Adrenal gland (tissue), 12 donors: ENCODE results near the gene LNPEP. TPM values are rescaled to one million over a fixed set of nuclear protein-coding genes. Genes with fewer than 3 reads are reported as not detected.
A peak's percentile ranks its signal among the peaks of the same experiment; 100 is the strongest.

ENCODE experiments used
- DNase-seq, 7 donors: peaks; one replicate each; pipeline ENCODE4 v3.0.0-alpha.2; 2019 to 2020
- H3K27ac ChIP-seq, 5 donors: fragments of 200-600 bp; sonication (generic) in 4 of 5; 1 replicate in 3 of 5; 2 replicates in 2 of 5; pipeline versions ENCODE4 v1.5.1 to v1.8.0; 2016 to 2020; ENCODE audit warnings: mild to moderate bottlenecking in 1 of 5
- H3K27me3 ChIP-seq: fragments of 200-600 bp; 2 replicates; pipeline ENCODE4 v1.8.0; 2021
- H3K36me3 ChIP-seq, 2 donors: fragments of 200-600 bp; replicated peaks in 1 of 2; 1 replicate in 1 of 2; 2 replicates in 1 of 2; pipeline versions ENCODE4 v1.5.1 to v1.8.0; 2018 to 2022
- H3K4me1 ChIP-seq, 2 donors: fragments of 200-600 bp; replicated peaks in 1 of 2; 1 replicate in 1 of 2; 2 replicates in 1 of 2; pipeline versions ENCODE4 v1.5.1 to v1.8.0; 2018 to 2021
- H3K4me3 ChIP-seq, 4 donors: fragments of 200-600 bp; sonication (generic) in 3 of 4; one replicate each; pipeline ENCODE4 v1.5.1; 2016 to 2018
- H3K9me3 ChIP-seq, 3 donors: fragments of 200-600 bp; sonication (generic) in 1 of 3; replicated peaks in 1 of 3; 1 replicate in 2 of 3; 2 replicates in 1 of 3; pipeline versions ENCODE4 v1.5.1 to v1.8.0; 2016 to 2021
- POLR2A ChIP-seq, 2 donors: fragments of 450-650 bp; IDR thresholded peaks; one replicate each; pipeline ENCODE4 v1.6.1; 2017; ENCODE audit warnings: antibody characterized with exemption in 2 of 2, mild to moderate bottlenecking in 2 of 2, moderate library complexity in 1 of 2
- WGBS, 4 donors: extraction: QIAGEN DNeasy Blood & Tissue Kit in 2 of 4; methylation state at CpG; one replicate each; pipeline versions ENCODE4 v1.1.5 to v1.1.7; 2013 to 2017; 5-methylcytosine and 5-hydroxymethylcytosine counted together
- intact Hi-C, 2 donors: fragments of 100-400 bp; cut with DNase I; formaldehyde crosslinking; loops; one replicate each; pipeline versions ENCODE4 v1.14.1 to v1.15.0; 2022 to 2023
- polyA plus RNA-seq, 3 donors: library from polyadenylated mRNA; stranded (reverse); fragments of 200-250 nt in 2 of 3; fragments of 350-450 nt in 1 of 3; fragmentation: Illumina TruSeq in 1 of 3; extraction: RNeasy Lipid Tissue Mini Kit (QIAGEN cat#74804) in 1 of 3; gene quantifications; one replicate each; pipeline ENCODE4 v1.2.3, GENCODE V29; 2013 to 2014
- total RNA-seq, 9 donors: library from RNA; depleted of rRNA in 4 of 9; stranded (reverse); fragments of >200 nt in 4 of 9; fragments of 120-200 nt in 1 of 9; fragmentation: NEBNext Ultra II Directional in 1 of 9; extraction: Animal tissue kit (Norgen Biotek cat#: 25700) in 1 of 9; gene quantifications; one replicate each; pipeline versions ENCODE4 v1.1.0 to v1.2.4, GENCODE V29; 2013 to 2023
- TF ChIP-seq, protein P1 (sequence below), 6 experiments: fragments of 450-650 bp in 4 of 6; fragments of 200-600 bp in 2 of 6; sonication (generic) in 1 of 6; IDR thresholded peaks; 1 replicate in 5 of 6; 2 replicates in 1 of 6; pipeline versions ENCODE4 v1.5.1 to v1.8.0; 2016 to 2021; ENCODE audit warnings: antibody characterized with exemption in 6 of 6, mild to moderate bottlenecking in 2 of 6, moderate library complexity in 1 of 6
- donor health status: healthy with polysubstance abuse.
- donor health status: Bipolar disorder and iron deficiency.
- donor health status: DM: yes; HTN: yes; CAD: no.
- donor health status: DM: no; HTN: no; CAD: no.
- donor health status: DM: no; HTN: no; CAD: no.
- donor health status: DM: yes; HTN: yes; CAD: no.

The LNPEP gene
- total and polyA plus RNA-seq, 12 donors: 2.3 to 35.4 (median 20.8) TPM

DNA sequence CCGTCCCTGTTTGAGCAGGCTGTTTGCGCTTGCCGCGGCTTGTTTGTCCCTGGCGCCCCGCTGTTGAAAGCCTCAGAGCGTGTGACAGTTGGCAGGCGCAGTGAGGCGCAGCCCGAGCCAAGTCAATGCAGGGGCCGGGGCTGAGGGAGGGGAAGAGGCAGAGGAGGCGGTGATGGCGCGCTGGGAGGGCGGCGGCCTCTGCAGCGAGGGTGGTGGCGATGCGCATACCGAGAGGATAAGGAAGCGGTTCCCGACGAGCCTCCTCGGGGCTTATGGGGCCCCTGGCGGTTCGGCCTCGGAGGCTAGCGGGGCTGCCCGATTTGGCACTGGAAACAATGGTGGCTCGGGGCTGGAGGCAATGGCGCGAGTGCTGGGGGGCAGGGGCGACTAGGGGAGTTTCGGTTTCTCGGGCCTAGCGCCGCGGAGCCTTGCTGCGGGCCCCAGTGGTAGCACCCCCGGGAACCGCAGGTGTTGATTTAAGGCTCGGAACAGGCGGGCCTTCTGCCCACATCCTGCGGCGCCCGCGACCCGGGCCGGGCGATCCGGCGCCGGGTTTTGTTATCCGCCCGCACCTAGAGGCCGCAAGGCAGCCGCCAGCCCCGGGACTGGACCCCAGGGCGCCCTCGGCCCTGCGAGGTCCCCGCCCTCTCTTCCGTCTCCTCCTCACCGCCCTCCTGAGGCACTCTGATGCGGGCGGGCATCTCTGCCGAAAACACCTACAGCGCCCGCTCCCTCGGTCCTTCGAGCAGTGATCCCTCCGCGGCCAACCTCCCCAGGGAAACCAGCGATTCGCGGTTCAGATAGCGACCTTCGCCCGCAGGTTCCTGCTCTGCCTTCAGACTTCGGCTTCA, 947 bp upstream of the LNPEP start:
- Histone ChIP-seq H3K27me3 (no peaks in the 10 kb centered on the region), H3K27ac (peak overlapping the region; percentile 87 to 96 (median 91)), H3K4me1 (peaks cover 23 to 42% of the 10 kb centered on the region in 2 donors), H3K36me3 (no peaks in the 10 kb centered on the region), H3K4me3 (peak overlapping the region; percentile 54 to 87 (median 66)), H3K9me3 (no peaks in the 10 kb centered on the region)
- DNase-seq: peak; percentile 88 to 95 (median 92)
- intact Hi-C loops: loop anchor here (10.0 kb wide), 2 partner anchors 60 kb away; partner anchors contain the start of gene ERAP2 (in 1 of the 2)
- TF ChIP-seq POLR2A (IDR thresholded peaks at IDR 0.05): peak; percentile 65 to 88
- TF ChIP-seq, protein P1, sequence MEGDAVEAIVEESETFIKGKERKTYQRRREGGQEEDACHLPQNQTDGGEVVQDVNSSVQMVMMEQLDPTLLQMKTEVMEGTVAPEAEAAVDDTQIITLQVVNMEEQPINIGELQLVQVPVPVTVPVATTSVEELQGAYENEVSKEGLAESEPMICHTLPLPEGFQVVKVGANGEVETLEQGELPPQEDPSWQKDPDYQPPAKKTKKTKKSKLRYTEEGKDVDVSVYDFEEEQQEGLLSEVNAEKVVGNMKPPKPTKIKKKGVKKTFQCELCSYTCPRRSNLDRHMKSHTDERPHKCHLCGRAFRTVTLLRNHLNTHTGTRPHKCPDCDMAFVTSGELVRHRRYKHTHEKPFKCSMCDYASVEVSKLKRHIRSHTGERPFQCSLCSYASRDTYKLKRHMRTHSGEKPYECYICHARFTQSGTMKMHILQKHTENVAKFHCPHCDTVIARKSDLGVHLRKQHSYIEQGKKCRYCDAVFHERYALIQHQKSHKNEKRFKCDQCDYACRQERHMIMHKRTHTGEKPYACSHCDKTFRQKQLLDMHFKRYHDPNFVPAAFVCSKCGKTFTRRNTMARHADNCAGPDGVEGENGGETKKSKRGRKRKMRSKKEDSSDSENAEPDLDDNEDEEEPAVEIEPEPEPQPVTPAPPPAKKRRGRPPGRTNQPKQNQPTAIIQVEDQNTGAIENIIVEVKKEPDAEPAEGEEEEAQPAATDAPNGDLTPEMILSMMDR (IDR thresholded peaks at IDR 0.05): peak in 2 of 6 experiments; percentile 23 to 47
- 0 to 1% (median 0%) methylated on average over 31 to 80 of the region's 80 CpGs for WGBS, 4 donors

- Histone ChIP-seq H3K27ac (peak overlapping the region; percentile 87 to 96 (median 91)), H3K9me3 (no peaks in the 10 kb centered on the region), H3K4me3 (peak overlapping the region; percentile 72 to 89 (median 86)), H3K27me3 (no peaks in the 10 kb centered on the region), H3K36me3 (no peaks in the 10 kb centered on the region), H3K4me1 (peaks cover 23 to 50% of the 10 kb centered on the region in 2 donors)
- intact Hi-C loops: loop anchor here (10.0 kb wide), 2 partner anchors 58 to 62 kb away; partner anchors contain the start of gene ERAP2 (in 1 of the 2)
- 0% methylated on average over 9 to 27 of the region's 27 CpGs for WGBS, 4 donors
- peak; percentile 24 to 61 (median 45) for DNase-seq
- TF ChIP-seq, protein P1 (IDR thresholded peaks at IDR 0.05): no peak
- TF ChIP-seq POLR2A (IDR thresholded peaks at IDR 0.05): no peak
Observed at GRCh38 chr5:96936431-96937320, 796 bp downstream of the LNPEP start.

DNA sequence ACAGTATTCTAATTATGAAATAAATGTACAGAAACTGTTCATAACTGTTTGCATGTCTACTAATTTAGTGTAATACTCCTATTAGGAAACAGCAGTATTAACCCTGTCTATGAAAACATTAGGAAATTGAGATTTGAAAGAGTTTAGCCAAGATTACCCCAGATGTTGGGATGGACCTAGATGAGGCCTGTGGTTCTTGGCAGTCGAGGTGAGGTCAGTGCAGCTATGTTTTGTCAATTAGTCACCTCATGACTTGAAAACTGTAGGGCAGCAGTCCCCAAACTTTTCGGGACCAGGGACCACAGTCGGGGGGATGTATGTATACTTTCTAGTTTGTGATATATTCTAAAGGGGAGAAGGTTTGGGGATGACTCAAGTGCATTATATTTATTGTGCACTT, 4.7 kb downstream of the LNPEP start:
- TF ChIP-seq, protein P1 (IDR thresholded peaks at IDR 0.05): no peak
- no peak for TF ChIP-seq POLR2A (IDR thresholded peaks at IDR 0.05)
- no peak overlapping the region for H3K27ac ChIP-seq
- no peaks in the 10 kb centered on the region for H3K27me3 ChIP-seq
- intact Hi-C loops: no loop called here
- no peak overlapping the region for H3K4me3 ChIP-seq
- H3K4me1 ChIP-seq: peaks cover 12 to 31% of the 10 kb centered on the region in 2 donors
- H3K36me3 ChIP-seq: no peaks in the 10 kb centered on the region
- 69 to 82% (median 78%) methylated on average over 3 of the region's 3 CpGs for WGBS, 4 donors
- H3K9me3 ChIP-seq: no peaks in the 10 kb centered on the region
- no peak for DNase-seq

DNA sequence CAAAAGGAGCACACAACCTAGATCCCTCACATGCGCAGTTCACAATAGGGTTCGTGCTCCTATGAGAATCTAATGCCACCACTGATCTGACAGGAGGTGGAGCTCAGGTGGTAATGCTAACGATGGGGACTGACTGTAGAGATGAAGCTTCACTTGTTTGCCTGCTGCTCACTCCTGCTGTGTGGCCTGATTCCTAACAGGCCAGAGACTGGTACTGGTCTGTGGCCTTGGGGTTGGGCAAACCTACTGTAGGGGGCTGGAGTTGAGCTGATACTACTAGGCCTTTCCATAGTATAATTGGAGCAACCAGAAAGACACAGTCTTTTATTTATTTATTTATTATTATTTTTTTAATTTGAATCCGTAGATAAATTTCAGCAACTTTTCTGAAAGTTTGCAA, 5.3 kb downstream of the LNPEP start:
- Histone ChIP-seq H3K4me1 (peaks cover 12 to 31% of the 10 kb centered on the region in 2 donors), H3K36me3 (no peaks in the 10 kb centered on the region), H3K4me3 (no peak overlapping the region), H3K27ac (no peak overlapping the region), H3K9me3 (no peaks in the 10 kb centered on the region), H3K27me3 (no peaks in the 10 kb centered on the region)
- intact Hi-C loops: no loop called here
- no peak for DNase-seq
- TF ChIP-seq, protein P1 (IDR thresholded peaks at IDR 0.05): no peak
- TF ChIP-seq POLR2A (IDR thresholded peaks at IDR 0.05): no peak
- 79 to 95% (median 92%) methylated on average over 3 to 4 of the region's 4 CpGs for WGBS, 4 donors
